Hepatocyte (in vitro differentiated cells): ENCODE measurements around the gene TMEM134.

Source experiments
- EZH2 ChIP-seq: fragments of 200-600 bp; sonication (generic); IDR thresholded peaks from 2 replicates; pipeline ENCODE4 v1.6.1; 2016; ENCODE audit warnings: antibody characterized with exemption, mild to moderate bottlenecking, borderline replicate concordance
- EZH2phosphoT487 ChIP-seq: fragments of 200-600 bp; sonication (generic); IDR thresholded peaks from one replicate; pipeline ENCODE4 v1.6.1; 2018; ENCODE audit warnings: antibody characterized with exemption, mild to moderate bottlenecking, low read depth, moderate library complexity; ENCODE audit not compliant: unreplicated experiment, severe bottlenecking
- TF ChIP-seq, protein P1 (sequence below): fragments of 200-600 bp; sonication (generic); IDR thresholded peaks from 2 replicates; pipeline ENCODE4 v1.5.1; 2016; ENCODE audit warnings: antibody characterized with exemption, mild to moderate bottlenecking; ENCODE audit not compliant: poor library complexity

DNA sequence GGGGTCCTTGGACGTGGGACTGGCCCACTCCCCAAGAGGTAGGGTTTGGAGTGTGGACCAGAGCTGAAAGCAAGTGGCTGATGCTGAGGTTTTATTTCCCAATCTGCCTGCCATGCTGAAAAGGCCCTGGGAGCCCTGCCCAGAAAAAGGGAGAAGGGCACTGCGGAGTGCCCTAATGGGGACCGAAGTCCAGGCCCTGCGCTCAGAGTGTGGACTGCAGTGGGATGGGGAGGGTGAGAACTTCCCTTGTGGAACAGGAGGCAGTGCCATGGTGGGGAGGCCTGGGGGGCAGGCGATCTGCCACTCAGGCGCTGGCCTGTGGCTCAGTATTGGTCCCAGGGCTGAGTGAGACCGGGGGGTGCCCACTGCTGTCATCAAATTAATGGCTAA lies 20.8 kb downstream of the TMEM134 start:
- TF ChIP-seq, protein P1, sequence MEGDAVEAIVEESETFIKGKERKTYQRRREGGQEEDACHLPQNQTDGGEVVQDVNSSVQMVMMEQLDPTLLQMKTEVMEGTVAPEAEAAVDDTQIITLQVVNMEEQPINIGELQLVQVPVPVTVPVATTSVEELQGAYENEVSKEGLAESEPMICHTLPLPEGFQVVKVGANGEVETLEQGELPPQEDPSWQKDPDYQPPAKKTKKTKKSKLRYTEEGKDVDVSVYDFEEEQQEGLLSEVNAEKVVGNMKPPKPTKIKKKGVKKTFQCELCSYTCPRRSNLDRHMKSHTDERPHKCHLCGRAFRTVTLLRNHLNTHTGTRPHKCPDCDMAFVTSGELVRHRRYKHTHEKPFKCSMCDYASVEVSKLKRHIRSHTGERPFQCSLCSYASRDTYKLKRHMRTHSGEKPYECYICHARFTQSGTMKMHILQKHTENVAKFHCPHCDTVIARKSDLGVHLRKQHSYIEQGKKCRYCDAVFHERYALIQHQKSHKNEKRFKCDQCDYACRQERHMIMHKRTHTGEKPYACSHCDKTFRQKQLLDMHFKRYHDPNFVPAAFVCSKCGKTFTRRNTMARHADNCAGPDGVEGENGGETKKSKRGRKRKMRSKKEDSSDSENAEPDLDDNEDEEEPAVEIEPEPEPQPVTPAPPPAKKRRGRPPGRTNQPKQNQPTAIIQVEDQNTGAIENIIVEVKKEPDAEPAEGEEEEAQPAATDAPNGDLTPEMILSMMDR = no peak
- no peak for TF ChIP-seq EZH2
- TF ChIP-seq EZH2phosphoT487 = no peak
